ENCODE results near the gene IFI16. TPM values are rescaled to one million over a fixed set of nuclear protein-coding genes. Genes with fewer than 3 reads are reported as not detected.

IFI16 gene
- total RNA-seq, 1 donor from 2014 or later, result 21.9 TPM

GRCh38 chr1:159090286-159091179 lies 80.8 kb downstream of the IFI16 start:
- no peaks in the 10 kb centered on the region for H3K9me3 ChIP-seq (replicated peaks)

DNA sequence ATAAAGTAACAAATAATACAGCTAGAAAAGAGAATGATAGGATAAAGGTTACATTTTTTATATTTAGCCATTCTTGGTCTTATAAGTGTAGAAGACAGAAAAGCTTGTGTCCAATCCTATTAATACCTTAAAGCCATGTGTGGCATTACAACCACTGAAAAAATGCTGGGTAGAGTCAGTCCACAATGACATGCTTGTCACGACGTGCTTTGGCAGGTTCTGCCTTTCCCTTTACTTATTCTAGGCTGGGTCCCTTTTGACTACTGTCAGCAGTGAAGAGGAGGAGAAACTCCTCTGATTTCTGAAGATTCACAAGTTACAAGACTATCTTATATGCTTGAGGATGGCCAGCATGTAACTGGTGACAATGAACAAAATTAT lies 81.5 kb downstream of the IFI16 start:
- Histone ChIP-seq H3K27ac (replicated peaks) (no peak overlapping the region), H3K27me3 (ENCODE audit: low read depth) (peaks cover 7% of the 10 kb centered on the region), H3K4me1 (no peaks in the 10 kb centered on the region), H3K4me3 (no peak overlapping the region), H3K36me3 (no peaks in the 10 kb centered on the region), H3K9me3 (replicated peaks) (no peaks in the 10 kb centered on the region)
- intact Hi-C loops (cut with micrococcal nuclease), result no loop called here
- no peak for DNase-seq
- TF ChIP-seq CTCF (IDR thresholded peaks at IDR 0.05; ENCODE audit: borderline replicate concordance), result no peak

More at GRCh38 chr1:159090286-159091179, 80.8 kb downstream of the IFI16 start:
- DNase-seq, result no peak
- Histone ChIP-seq H3K27ac (replicated peaks) (no peak overlapping the region), H3K27me3 (ENCODE audit: low read depth) (peaks cover 7% of the 10 kb centered on the region), H3K4me3 (no peak overlapping the region), H3K4me1 (no peaks in the 10 kb centered on the region), H3K36me3 (no peaks in the 10 kb centered on the region)
- intact Hi-C loops (cut with micrococcal nuclease), result no loop called here
- TF ChIP-seq CTCF (IDR thresholded peaks at IDR 0.05; ENCODE audit: borderline replicate concordance), result no peak

- Histone ChIP-seq H3K9me3 (replicated peaks) (no peaks in the 10 kb centered on the region), H3K27me3 (ENCODE audit: low read depth) (peaks cover 7% of the 10 kb centered on the region), H3K27ac (replicated peaks) (no peak overlapping the region), H3K36me3 (no peaks in the 10 kb centered on the region), H3K4me3 (no peak overlapping the region), H3K4me1 (no peaks in the 10 kb centered on the region)
- intact Hi-C loops (cut with micrococcal nuclease), result no loop called here
- no peak for TF ChIP-seq CTCF (IDR thresholded peaks at IDR 0.05; ENCODE audit: borderline replicate concordance)
- DNase-seq, result no peak
Observed at GRCh38 chr1:159091607-159092031, 81.9 kb downstream of the IFI16 start.

DNA sequence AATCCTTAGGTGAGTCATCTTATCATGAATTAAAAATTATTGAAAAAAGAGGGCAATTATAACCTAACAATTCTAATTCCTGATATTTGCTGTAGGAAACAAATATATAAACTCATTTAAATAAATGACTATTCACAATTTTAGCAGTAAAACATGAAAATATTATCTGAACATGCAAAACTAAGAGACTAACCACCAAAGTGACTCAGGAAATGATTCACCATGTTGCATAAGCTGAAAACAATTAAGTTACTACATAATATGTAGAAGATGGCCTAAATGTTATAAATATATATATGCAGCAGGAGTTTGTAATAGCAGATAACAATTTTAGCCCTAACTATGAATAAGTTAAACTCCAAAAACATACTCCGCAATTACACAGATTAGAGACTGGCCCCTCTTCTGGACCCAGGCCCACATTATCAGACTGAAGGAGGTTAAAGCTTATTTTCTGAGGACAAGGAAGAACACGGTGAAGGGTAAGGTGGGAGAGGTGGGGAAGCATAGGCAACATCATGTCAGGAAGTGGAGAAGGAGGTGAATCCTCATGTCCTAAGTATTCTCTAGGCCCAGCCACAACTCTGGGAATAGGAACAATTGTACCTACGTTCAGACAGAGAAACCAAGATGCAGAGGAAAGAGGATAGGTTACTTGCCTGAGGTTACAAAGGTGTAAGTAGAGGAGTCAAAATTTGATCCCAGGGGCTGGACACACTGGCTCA lies 82.5 kb downstream of the IFI16 start:
- Histone ChIP-seq H3K4me3 (no peak overlapping the region), H3K27ac (replicated peaks) (no peak overlapping the region), H3K9me3 (replicated peaks) (no peaks in the 10 kb centered on the region), H3K36me3 (no peaks in the 10 kb centered on the region), H3K4me1 (no peaks in the 10 kb centered on the region), H3K27me3 (ENCODE audit: low read depth) (peaks cover 7% of the 10 kb centered on the region)
- no peak for DNase-seq
- no peak for TF ChIP-seq CTCF (IDR thresholded peaks at IDR 0.05; ENCODE audit: borderline replicate concordance)
- intact Hi-C loops (cut with micrococcal nuclease), result no loop called here

DNA sequence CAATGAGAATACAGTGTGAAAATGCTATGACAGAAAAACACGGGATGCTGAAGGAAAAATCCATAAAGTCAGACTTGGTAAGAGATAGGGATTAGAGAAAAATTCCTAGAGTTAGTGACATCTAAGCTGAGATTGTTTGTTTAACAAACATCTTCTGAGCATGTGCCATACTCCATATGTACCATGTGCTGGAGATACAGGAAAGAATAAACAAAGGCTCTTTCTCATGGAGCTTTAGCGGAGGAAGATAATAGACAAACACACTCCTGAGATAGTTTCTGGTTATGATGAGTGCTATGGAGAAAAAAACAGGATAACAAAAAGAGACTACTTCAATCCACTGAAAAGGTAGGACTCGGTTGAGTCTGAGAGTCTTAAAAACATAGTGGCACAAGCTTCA lies 88.9 kb downstream of the IFI16 start:
- no peak overlapping the region for H3K4me3 ChIP-seq
- no peaks in the 10 kb centered on the region for H3K9me3 ChIP-seq (replicated peaks)
- DNase-seq, result no peak
- H3K27me3 ChIP-seq (ENCODE audit: low read depth), result peaks cover 3% of the 10 kb centered on the region
- TF ChIP-seq CTCF (IDR thresholded peaks at IDR 0.05; ENCODE audit: borderline replicate concordance), result no peak
- intact Hi-C loops (cut with micrococcal nuclease), result no loop called here
- no peaks in the 10 kb centered on the region for H3K4me1 ChIP-seq
- H3K27ac ChIP-seq (replicated peaks), result no peak overlapping the region
- no peaks in the 10 kb centered on the region for H3K36me3 ChIP-seq
